Measurements from ENCODE around the gene CCDC102B.
"Not testable (repeated sequence)": the region's sequence is repeated elsewhere in the genome, so short reads cannot be mapped to it uniquely, and the experiment has no call there.

DNA sequence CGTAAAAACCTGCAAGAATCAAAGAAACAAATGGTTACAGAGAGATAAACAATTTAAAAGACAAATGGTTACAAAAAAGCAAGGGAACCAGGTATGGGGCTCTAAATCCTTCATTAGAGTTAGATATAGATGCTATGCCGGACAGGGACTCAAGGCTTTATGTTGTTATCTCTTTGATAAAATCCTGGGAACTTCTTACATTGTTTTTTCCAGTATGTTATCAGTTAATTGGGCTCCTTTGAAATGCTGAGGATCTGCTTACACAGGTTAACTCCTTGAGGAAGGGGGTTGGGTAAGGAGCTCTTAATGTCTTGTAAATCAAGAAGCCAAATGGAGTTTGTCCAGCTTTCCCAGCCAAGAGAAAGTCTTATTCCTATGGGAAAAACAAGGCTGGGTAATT lies 146.0 kb downstream of the CCDC102B start:
- TF ChIP-seq, protein P1, sequence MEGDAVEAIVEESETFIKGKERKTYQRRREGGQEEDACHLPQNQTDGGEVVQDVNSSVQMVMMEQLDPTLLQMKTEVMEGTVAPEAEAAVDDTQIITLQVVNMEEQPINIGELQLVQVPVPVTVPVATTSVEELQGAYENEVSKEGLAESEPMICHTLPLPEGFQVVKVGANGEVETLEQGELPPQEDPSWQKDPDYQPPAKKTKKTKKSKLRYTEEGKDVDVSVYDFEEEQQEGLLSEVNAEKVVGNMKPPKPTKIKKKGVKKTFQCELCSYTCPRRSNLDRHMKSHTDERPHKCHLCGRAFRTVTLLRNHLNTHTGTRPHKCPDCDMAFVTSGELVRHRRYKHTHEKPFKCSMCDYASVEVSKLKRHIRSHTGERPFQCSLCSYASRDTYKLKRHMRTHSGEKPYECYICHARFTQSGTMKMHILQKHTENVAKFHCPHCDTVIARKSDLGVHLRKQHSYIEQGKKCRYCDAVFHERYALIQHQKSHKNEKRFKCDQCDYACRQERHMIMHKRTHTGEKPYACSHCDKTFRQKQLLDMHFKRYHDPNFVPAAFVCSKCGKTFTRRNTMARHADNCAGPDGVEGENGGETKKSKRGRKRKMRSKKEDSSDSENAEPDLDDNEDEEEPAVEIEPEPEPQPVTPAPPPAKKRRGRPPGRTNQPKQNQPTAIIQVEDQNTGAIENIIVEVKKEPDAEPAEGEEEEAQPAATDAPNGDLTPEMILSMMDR (IDR thresholded peaks at IDR 0.05) = not testable (repeated sequence)
- TF ChIP-seq POLR2A (IDR thresholded peaks at IDR 0.05) = not testable (repeated sequence)
